Lung microvascular endothelial cell (primary cell): ENCODE results near the gene SKAP1. TPM values are rescaled to one million over a fixed set of nuclear protein-coding genes. Genes with fewer than 3 reads are reported as not detected.

ENCODE experiments used
- DNase-seq, 2 donors: peaks; one replicate each; pipeline versions ENCODE4 v3.0.0 to v3.0.0-alpha.2; 2010; ENCODE audit warnings: low read depth in 2 of 2
- total RNA-seq: library from RNA; depleted of rRNA; stranded (reverse); fragments of >200 nt; gene quantifications from 2 replicates; pipeline ENCODE4 v1.2.1, GENCODE V29; 2014

SKAP1 gene
- total RNA-seq, 1 donor from 2014 or later = not detected

DNA sequence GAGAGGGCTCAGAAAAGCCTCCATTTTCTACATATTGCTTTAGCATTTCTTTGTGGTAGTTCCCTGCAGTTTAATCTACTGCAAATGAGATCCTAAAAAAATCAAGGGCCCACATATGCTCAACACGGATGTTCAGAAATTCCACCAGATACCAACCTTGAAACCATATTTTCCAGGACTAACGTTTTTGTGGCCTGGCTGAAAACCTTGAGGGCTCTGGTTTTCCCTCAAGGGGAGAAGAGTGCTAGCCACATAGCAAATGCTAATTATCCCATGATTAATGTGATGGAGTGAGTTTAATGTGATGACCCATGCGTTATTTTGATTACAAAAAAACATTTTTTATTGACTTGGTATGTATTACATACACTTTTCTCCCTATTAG is 253.6 kb downstream of the SKAP1 start:
- DNase-seq = no peak

DNA sequence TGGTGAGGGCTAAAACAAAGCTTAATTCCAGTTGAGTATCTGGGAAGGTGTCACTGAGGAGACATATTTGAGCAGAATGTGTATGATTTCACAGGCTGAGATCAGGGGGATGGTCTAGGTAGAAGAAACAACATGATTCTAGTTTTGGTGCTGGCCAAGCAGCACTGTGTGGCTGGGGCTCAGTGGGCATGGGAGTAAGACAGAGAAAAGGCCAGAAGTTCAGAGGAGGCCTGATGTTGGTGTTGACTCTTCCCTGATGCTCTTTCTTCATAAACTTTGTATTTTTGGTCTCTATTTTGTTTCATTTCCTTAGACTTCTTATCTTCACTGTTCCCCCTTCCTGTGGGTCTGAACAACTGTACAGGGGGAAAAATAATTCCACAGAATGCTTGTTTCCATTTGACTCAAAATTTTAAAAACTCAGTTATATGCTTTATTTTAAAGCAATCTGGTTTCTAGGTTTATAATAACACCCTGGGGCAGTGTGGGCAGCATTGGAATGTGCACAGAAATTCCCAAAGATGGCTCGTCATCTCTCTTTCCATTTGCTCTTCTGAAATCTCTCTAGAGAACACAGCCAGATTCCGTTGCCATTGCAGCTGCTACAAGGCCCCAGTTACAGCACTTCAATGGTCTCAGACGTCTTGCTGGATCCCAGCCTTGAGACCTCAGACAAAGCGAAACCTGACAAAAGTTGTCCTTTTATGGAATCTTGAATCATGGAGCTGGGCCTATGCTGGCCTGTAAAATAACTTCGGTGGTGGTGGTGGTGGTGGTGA is 254.1 kb downstream of the SKAP1 start:
- DNase-seq = no peak

DNA sequence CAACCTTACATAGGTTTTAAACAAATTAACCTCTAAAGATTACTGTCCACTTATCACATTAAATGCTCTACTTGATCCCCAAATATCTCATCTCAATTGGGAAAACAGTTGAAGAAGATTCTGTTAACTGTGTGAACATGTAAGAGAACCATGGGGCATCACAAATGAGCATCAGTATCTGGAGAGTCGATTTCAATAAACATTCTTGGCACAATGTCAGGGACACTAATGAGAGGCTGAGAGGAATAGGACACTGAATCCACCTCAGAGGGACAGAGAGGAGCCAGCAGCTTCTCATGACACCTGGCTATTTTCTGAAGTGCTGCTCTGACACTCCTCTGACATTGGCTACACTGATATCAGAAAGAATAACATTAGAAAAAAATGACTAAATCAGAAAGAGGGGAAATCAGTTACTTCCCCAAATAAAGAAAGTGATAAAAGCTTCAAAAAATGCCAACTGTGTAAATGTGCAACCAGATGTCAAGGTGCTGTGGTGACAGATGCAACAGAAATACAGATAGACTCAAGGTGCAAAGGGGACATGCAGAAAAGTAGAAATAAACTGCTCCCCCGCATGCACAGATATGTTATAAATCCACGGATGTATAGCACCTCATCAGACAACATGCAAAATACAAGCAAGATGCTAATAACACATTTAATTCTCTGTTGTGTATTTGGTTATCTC is 255.0 kb downstream of the SKAP1 start:
- no peak for DNase-seq

DNA sequence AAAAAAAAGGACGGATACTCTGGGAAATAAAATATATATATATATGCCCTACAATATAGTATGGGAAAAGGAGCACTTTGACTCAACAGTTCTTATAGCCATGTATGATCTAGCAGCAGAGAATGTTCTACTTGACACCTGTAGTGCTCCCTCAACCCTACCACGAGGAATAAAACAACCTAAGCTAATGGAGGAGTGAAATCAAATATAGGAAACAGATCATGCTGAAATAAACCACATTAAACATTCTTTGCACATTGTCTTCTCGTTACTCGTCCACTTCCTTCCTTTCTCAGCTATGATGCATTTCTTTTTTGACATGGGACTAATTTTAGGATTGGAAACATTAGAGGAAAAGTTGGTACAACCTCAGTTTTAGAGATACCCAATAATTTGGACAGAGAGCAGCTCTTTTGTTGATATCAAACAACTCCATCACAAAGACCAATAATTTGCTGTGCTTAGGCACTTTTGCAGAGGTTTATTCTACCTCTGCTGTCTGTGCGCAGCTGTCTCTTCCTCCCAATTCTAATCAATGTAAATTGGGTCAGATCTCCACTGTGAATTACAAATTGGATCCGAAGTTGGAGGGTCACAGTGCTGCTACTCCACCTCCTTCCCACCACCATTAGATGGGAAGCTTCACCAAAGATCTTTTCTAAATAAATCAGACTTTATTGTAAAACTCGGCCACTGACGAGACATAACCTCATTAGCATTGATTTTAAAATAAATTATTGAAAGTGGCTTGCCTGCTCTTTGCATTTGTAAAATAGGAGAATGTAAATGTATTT is 256.6 kb downstream of the SKAP1 start:
- DNase-seq = no peak

DNA sequence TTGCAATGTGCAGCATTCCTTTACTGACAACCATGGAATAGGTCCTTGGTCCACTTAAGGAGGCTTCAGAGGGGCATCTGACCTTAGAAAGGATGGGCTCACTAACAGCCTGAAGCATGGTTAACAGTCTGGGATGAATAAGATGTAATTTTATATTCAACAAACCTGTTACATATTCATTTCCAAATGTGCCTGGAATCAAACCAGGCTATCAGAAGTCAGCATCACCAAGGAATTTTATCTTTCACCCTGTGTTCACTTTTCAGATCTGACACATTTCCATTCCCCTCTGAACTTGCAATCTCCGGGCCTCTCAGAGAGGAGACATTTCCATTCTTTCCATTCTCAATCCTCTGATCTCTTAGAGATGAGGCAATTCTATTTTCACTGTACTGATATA is 260.1 kb downstream of the SKAP1 start:
- no peak for DNase-seq

DNA sequence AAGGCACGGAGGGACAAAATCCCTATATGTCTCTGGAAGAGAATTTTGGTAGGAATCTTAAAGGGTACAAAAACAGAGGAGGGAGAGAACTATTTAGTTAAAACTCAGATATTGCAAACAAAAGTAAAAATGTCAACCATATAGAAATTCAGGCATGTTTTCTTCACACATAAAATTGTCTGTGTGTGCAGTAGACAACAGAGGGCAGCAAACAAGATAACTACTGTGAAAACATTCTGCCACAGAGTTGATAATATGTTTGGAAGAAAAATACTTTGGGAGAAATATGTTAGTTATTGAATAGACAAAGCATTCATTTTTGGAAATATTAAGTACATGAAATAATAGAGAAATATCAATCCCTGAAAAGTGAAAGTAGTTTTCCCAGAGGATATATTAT is 266.2 kb downstream of the SKAP1 start:
- DNase-seq = peak in 1 of 2 donors; percentile 6

DNA sequence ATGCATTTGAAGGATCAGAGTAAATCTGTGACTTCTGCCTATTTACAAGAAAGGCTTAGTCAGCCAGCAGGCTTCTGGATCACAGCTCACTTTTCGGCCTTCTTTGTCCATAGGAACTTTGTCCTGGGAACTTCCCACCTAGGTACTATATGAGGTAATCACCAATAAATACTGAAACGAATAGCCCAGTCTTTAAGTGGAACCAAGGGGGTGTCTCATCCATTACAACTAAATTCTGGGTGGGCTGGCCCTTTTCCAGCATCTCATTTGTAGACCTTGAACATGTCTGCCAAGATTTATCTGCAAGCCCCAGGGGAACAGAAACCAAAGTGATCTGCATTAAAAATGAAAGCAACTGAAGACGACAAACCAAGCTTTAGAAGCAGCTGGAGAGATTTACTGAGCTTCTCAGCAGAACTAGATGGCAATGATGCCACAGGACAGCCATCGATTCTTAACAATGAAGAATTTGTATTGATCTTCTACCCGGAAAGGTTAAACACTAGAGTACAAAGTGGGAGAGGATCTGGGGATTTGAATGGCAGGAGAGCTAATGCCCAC is 267.0 kb downstream of the SKAP1 start:
- no peak for DNase-seq

DNA sequence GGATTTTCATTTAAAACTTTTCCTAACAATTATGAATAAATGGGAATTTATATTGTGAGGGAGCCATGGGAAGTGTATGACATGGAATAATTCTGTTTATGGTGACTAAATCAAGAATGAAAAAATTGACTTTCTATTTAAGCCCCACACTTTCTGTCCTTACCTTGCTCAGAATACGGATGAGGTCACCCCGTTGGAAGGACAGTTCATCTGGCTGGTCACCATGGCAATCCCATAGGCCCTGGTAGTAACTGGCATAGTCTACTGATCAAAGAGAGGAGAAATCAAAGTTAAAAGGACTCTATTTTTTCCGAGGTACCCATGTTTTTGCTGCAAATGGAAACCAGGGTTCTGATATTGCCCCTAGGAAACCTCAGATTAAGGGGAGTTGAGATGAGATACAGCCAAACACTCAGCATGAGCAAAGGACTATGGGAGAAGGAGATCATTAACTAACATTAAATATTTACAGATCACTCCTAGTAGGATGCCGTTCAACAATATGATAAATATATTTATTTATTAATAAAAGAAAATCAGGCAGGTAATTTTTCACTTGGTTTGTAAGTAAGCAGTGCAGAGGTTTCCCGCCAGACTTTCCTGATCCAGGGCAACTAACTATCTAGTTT is 267.6 kb downstream of the SKAP1 start:
- no peak for DNase-seq

DNA sequence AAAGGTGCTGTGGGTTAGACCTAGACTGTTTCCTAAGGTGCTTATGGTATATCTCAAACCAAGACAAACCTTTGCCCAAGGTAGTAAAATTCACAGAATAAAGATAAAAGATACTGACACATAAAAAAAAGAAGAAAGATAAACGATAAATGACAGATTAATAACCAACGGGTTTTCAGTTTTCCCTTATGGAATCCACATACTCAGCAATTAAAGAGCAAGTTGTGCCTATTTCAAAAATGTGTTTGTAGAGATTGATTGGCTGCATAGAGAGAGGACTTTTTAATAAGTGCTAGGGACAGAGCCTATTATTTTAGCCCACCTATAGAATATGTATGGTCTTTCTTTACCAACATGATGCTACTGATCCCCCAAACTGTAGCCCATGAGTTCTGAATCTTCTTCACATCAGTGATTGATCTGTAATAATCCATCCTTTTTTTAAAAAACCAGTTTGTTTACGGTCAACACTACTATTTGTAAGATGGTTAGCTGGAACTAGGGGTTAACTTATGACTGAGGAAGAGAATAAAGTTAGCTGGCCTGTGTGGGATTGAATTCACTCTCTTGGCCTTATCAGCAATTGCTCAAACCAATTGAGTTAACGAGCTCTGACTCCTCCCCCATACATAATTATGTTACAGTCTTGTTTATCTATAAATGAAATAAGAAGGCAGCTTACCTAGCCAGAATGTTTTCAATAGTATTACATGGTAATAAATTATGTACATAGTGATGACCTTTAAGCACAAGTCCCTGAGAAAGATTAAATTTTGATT is 268.7 kb downstream of the SKAP1 start:
- no peak for DNase-seq

DNA sequence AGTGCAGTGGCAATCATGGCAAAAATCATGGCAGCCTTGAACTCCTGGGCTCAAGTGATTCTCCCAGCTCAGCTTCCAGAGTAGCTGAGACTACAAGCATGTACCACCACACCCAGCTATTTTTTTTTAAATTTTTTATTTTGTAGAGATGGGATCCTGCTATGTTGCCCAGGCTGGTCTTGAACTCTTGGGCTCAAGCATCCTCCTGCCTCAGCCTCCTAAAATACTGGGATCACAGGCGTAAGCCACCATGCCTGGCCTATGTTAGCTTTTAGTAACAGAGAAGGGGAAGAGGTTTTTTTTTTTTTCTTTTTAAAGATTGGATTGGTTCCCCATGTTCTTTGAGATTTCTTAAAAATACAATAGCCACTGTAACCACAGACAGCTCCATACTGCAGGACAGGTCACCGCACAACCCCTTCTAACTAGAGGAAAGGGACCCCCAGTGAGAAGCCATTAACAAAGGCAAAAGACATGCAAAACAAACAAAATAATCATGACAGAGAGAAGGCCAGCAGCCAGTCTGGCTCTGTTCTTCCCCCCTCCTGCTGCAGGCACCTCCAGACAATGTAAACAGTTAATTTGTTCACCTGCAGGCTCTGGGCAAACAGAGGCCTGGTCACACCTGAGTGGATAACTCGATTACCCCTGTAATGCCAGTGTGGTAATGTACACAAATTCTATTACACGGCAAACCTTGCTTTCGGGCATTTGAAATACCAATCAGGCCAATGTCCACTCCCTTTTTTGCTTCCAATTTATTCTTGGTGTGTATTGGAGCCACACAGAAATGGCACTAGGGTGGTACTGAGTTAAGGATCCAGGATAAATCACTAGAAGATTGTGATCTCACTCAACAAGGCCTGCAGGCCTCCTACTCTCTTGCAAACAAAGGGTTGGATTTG is 269.6 kb downstream of the SKAP1 start:
- DNase-seq = no peak

DNA sequence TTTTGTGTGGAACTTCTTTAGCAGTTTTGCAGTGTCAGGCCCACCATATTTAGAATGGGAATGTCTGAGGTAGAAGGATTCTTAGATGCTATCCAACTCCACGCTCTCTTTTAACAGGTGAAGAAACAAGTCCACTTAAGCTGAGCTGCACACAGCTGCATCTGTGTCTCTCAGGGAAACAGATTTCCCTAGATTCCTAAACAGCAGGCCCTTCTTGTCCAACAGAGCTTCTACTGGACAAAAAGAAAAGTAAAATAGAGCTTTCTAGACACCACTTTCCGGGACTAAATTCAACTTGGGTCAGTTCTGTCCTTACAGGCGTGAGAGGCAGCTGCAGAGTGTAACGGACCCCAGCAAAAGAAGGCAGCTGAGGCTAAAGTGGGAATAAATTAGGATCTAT is 270.8 kb downstream of the SKAP1 start:
- DNase-seq = no peak

DNA sequence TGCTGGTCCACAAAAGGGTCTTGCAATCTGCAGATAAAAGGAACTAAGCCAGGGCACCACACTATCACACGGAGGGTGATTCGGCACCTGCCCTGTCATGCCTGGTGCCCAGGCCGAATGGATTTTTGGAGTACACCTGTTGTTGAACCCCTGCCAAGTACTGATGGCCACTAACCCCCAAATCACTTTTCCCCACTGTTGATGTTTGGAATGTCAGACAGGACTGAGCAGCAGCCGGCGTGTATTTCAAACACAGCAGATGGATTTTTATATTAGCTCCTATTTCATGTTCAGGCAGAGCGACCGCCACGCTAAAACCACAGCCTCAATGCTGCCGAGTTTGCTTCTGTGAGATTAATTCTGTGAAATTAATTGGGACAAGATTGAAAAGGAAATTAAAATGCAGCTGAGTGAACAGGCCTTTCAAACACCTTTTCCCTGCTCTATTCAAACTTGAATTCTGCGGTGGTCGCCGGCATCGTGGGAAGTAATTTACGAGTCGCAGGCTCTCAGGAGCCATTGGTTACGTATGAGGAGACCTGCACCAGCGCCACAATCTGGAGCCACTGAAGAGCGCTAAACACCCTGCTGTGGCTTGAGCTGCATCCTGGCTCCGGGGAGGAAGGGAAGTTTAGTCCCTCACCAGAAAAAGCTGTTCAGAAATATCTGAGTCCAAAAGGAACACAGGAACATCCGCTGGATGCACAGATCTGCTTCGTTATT is 274.0 kb downstream of the SKAP1 start:
- DNase-seq = no peak

DNA sequence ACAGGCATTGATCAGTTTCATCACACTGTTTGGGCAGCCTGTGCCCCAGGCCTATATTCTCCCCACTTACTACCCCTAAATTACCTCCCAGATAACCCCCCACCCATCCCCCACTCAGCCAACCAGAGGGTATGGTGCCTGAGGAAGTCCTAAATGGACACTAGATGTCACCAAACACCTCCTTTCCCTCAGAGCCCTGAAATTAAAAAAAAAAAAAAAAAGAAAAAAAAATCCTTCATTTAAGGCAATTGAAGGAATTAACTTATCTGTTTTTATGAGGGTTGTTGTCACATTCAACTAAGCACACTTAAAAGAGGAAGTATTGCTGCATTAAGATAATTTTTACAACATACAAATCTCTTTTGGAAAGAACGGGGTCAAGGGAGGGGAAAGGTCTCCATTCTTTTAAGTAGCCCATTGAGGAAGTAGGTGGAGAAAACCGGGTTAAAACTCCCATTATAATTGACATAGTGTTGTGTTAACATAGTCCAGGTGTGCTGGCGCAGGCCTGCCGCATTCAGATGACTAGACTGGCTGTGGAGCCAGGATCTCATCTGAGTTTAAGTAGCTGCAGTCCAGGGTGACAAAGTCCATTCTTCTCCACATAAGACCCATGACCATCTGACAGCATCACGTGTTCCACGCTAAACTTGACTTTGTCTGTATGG is 276.2 kb downstream of the SKAP1 start:
- DNase-seq = peak; percentile 50 to 72

DNA sequence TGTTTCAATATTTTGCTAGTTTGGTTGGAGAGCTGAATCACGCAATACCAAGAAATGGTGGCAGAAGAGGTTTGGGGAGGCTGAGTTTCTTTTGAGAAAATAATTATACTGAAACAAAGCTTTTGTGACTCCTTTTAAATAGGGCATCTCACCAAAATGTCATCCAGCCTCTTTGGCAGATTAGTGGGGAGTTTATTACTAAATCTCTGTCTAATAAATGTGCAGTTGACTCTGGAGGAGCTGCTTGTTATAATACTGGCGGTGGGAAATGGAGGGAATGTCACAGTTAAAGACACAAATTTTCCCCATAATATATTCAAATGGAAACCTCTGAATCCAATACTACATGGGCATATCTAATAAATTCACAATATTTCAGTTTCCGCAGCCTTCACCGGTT is 277.7 kb downstream of the SKAP1 start:
- DNase-seq = no peak

DNA sequence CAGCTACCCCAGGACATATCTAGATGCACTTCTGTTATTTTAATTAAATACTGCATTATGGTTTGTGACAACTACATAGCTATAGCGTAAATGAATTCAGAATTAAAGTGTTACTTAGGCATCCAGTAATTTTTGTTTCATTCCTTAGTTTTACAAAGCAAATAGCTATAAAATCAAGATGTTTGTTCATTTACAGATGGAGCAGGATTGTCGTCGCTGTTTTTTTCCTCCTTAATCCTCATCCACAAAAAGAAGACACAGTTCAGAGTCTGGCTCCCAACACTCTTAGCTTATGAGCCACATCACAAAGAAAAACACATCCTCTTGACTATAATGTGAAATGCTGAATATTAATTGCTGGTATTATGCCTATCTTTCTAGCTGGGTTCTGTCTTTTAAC is 278.8 kb downstream of the SKAP1 start:
- DNase-seq = no peak

DNA sequence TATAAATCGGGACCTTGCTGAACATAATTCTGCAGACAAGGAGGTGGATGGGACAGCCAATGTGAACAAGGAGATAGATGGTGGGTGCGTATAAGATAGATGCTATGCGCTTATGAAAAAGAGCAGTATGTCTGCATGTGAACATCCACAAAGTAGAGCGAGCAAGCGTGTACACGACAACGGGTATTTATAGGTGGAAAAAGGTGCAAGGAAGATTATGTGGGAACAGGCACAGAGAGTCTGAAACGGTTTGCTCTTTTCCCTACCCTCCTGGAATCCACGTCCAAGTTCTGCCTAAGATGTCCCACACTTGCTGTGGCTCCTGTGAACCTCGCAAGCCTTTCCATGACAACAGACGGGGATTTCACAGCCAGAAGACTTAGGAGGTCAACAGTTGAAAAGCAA is 279.4 kb downstream of the SKAP1 start:
- DNase-seq = no peak

DNA sequence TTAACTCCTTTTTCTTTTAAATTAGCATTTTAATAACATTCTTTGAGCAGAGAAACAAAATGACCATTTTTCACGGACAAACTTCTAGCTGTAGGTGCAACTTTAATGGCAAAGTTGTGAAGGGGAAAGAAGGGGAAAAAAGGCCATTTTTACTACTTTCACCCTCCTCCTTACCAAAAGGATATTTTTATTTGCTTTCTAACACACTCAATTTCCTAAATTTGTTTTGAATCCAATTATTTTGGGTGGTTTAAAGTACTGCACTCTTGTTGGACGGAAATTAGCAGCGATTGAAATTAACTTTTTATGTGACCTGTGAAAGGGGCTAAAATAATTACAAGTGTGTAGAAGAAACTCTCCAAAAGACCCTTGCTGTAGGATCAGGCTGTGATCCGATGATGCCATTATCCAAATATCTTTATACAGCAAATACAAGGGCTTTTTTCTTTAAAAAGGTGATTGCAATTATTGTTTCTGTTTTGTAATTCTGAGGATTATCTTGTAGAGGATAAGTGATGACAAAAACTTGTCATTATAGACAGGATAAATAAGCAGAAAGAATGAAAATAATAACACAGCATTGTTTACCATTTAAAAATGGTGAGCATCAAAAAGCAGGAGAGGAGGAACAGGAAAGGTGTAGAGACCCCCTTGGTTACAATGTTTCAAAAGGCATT is 280.1 kb downstream of the SKAP1 start:
- DNase-seq = no peak
